AG04450 (cell line): Measurements from ENCODE around the gene ACVR2A. TPM values are rescaled to one million over a fixed set of nuclear protein-coding genes. Genes with fewer than 3 reads are reported as not detected.

ENCODE experiments used
- CTCF ChIA-PET: fragments of 300-600, 350-600 bp; formaldehyde crosslinking; extraction: SDS; loops from one replicate; lab custom pipeline; 2022; ENCODE audit warnings: antibody characterized with exemption, inconsistent platforms; lab: Charles Lee
- POLR2A ChIA-PET: fragments of 350-600 bp; formaldehyde crosslinking; extraction: SDS; loops from one replicate; lab custom pipeline; 2021; ENCODE audit warnings: antibody characterized with exemption, inconsistent platforms; lab: Yijun Ruan, JAX
- DNase-seq: peaks from one replicate; pipeline ENCODE4 v3.0.0-alpha.2; 2011; ENCODE audit warnings: low read depth, low spot score
- H3K27ac ChIP-seq: one replicate; pipeline ENCODE4 v1.5.1; 2012; ENCODE audit warnings: low read depth, low read length, control low read depth
- H3K27me3 ChIP-seq: one replicate; pipeline ENCODE4 v1.6.0; 2012; ENCODE audit warnings: low read length; ENCODE audit not compliant: control insufficient read depth, insufficient read depth
- H3K4me3 ChIP-seq: 2 replicates; pipeline ENCODE4 v1.5.1; 2011; ENCODE audit warnings: mild to moderate bottlenecking, low read depth, low read length, control low read depth
- H3K9me3 ChIP-seq: 2 replicates; pipeline ENCODE4 v1.5.1; 2012; ENCODE audit warnings: low read length; ENCODE audit not compliant: control insufficient read depth, insufficient read depth
- CTCF ChIP-seq: IDR thresholded peaks from 2 replicates; pipeline ENCODE4 v1.5.1; 2011; ENCODE audit warnings: low read depth, low read length, control low read depth, inconsistent platforms
- polyA plus RNA-seq: library from polyadenylated mRNA; depleted of rRNA; stranded (reverse); fragments of >200 nt; gene quantifications from 2 replicates; pipeline ENCODE4 v1.2.3, GENCODE V29; 2011

The ACVR2A gene
- polyA plus RNA-seq, 1 experiment, result 5.1 TPM

GRCh38 chr2:147913701-147914480 lies 69.1 kb downstream of the ACVR2A start:
- TF ChIP-seq CTCF, result no peak
- no peak overlapping the region for H3K27ac ChIP-seq
- H3K9me3 ChIP-seq, result no peaks in the 10 kb centered on the region
- ChIA-PET POLR2A (no interaction called here), CTCF (interaction anchor here (1.6 to 5.7 kb wide), 3 partner anchors 11 to 869 kb away, joined by 4 to 71 read pairs (median 50); no protein-coding TSS in a partner anchor)
- DNase-seq, result no peak
- H3K4me3 ChIP-seq, result no peak overlapping the region
- H3K27me3 ChIP-seq, result no peaks in the 10 kb centered on the region

GRCh38 chr2:147916067-147916466 lies 71.2 kb downstream of the ACVR2A start:
- ChIA-PET POLR2A (interaction anchor here (0.5 kb wide), 1 partner anchor 105 kb away, joined by 4 read pairs; the partner anchor contains the start of genes MBD5 and ORC4), CTCF (interaction anchor here (1.8 kb wide), 1 partner anchor 833 kb away, joined by 8 read pairs; no protein-coding TSS in a partner anchor)
- H3K27ac ChIP-seq, result no peak overlapping the region
- H3K4me3 ChIP-seq, result no peak overlapping the region
- no peaks in the 10 kb centered on the region for H3K9me3 ChIP-seq
- TF ChIP-seq CTCF, result no peak
- no peaks in the 10 kb centered on the region for H3K27me3 ChIP-seq
- no peak for DNase-seq

- no peak for TF ChIP-seq CTCF
- ChIA-PET POLR2A (no interaction called here), CTCF (interaction anchor here (1.8 kb wide), 1 partner anchor 834 kb away, joined by 8 read pairs; no protein-coding TSS in a partner anchor)
- no peak overlapping the region for H3K4me3 ChIP-seq
- no peaks in the 10 kb centered on the region for H3K9me3 ChIP-seq
- no peaks in the 10 kb centered on the region for H3K27me3 ChIP-seq
- H3K27ac ChIP-seq, result no peak overlapping the region
- no peak for DNase-seq
Measured at GRCh38 chr2:147916723-147917122, 71.9 kb downstream of the ACVR2A start.

GRCh38 chr2:147917161-147917560 lies 72.3 kb downstream of the ACVR2A start:
- no peak for DNase-seq
- H3K9me3 ChIP-seq, result no peaks in the 10 kb centered on the region
- H3K4me3 ChIP-seq, result no peak overlapping the region
- no peak for TF ChIP-seq CTCF
- H3K27ac ChIP-seq, result no peak overlapping the region
- no peaks in the 10 kb centered on the region for H3K27me3 ChIP-seq
- ChIA-PET CTCF (no interaction called here), POLR2A (no interaction called here)

- DNase-seq, result no peak
- Histone ChIP-seq H3K27me3 (no peaks in the 10 kb centered on the region), H3K4me3 (no peak overlapping the region), H3K27ac (no peak overlapping the region), H3K9me3 (no peaks in the 10 kb centered on the region)
- ChIA-PET POLR2A (no interaction called here), CTCF (interaction anchor here (2.0 kb wide), 1 partner anchor 15 kb away, joined by 5 read pairs; no protein-coding TSS in a partner anchor)
- no peak for TF ChIP-seq CTCF
Measured at GRCh38 chr2:147923846-147924245, 79.0 kb downstream of the ACVR2A start.
